T-helper 17 cell (primary cell): ENCODE results near the gene MACROD2. TPM values are rescaled to one million over a fixed set of nuclear protein-coding genes. Genes with fewer than 3 reads are reported as not detected.
"Not testable (repeated sequence)": the region's sequence is repeated elsewhere in the genome, so short reads cannot be mapped to it uniquely, and the experiment has no call there.

Experiments used
- ATAC-seq: fragments of 150-1000 bp; cut with Tn5 transposase; 2 replicates; pipeline ENCODE4 v1.10.0; 2021; ENCODE audit warnings: mild to moderate bottlenecking, moderate library complexity
- DNase-seq, 3 donors: peaks; one replicate each; pipeline versions ENCODE4 v3.0.0 to v3.0.0-alpha.2; 2020 to 2021
- H3K9me3 ChIP-seq: one replicate; pipeline ENCODE4 v1.7.0; 2013; ENCODE audit warnings: low read length, mild to moderate bottlenecking; ENCODE audit not compliant: control insufficient read depth, poor library complexity, severe bottlenecking
- H3K27ac Mint-ChIP-seq: one replicate; pipeline ENCODE4 v1.8.0; 2022; ENCODE audit warnings: mild to moderate bottlenecking, moderate library complexity, mixed read lengths
- H3K27me3 Mint-ChIP-seq: one replicate; pipeline ENCODE4 v1.8.0; 2022; ENCODE audit warnings: mixed read lengths
- H3K36me3 Mint-ChIP-seq: one replicate; pipeline ENCODE4 v1.8.0; 2022; ENCODE audit warnings: low read depth, mixed read lengths
- H3K4me1 Mint-ChIP-seq: one replicate; pipeline ENCODE4 v1.8.0; 2022; ENCODE audit warnings: mild to moderate bottlenecking, mixed read lengths
- H3K4me3 Mint-ChIP-seq: one replicate; pipeline ENCODE4 v1.8.0; 2022; ENCODE audit warnings: mild to moderate bottlenecking, moderate library complexity, mixed read lengths
- total RNA-seq, 4 donors: library from RNA in 2 of 4; stranded (reverse) in 2 of 4; gene quantifications; one replicate each; pipeline ENCODE4 v1.2.3 and lab custom pipeline; 2022 to 2026

The MACROD2 gene
- total RNA-seq, 2 donors from 2014 or later: 0.85 TPM; not detected in 1

DNA sequence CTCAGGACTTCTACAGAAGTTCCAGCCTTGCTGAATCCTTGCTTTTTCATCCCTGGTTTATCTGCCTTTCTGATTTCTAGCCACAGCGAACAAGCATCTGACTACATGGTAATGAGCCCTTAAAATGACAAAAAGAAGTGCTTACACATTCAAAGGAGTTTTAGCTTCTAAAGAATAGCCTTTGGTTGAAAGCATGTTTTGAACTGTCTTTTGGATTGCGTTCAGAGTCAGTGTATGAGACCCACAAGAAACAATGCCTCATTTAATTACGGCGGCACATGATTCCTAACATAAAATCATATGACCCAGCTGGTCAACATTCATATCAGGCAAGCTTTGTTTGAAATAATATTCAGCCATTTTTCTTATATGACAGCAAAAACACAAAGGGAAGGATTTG is 1793.8 kb downstream of the MACROD2 start:
- no peaks in the 10 kb centered on the region for H3K4me1 Mint-ChIP-seq
- no peaks in the 10 kb centered on the region for H3K36me3 Mint-ChIP-seq
- no peaks in the 10 kb centered on the region for H3K9me3 ChIP-seq
- no peak overlapping the region for H3K4me3 Mint-ChIP-seq
- DNase-seq (no peak), ATAC-seq (no peak)
- H3K27ac Mint-ChIP-seq: no peak overlapping the region
- no peaks in the 10 kb centered on the region for H3K27me3 Mint-ChIP-seq

DNA sequence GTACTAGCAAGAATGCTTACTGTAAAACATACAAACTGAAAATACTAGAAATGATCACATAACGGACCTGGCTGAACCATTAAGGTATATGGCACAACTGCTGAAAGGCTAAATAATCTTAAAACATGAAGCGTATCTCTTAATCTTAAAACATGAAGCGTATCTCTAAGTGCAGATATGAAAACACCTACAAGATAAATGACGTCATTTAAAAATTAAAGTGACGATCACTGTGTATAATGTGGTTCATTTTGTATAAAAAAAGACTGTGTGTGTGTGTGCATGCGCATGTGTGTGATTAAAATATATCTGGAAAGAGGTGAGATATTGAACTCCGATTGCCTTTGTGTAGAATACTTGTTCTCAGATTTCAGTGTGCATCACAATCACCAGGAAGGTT is 1797.5 kb downstream of the MACROD2 start:
- H3K27ac Mint-ChIP-seq: no peak overlapping the region
- H3K4me3 Mint-ChIP-seq: no peak overlapping the region
- DNase-seq (no peak), ATAC-seq (no peak)
- no peaks in the 10 kb centered on the region for H3K27me3 Mint-ChIP-seq
- H3K36me3 Mint-ChIP-seq: no peaks in the 10 kb centered on the region
- no peaks in the 10 kb centered on the region for H3K9me3 ChIP-seq
- no peaks in the 10 kb centered on the region for H3K4me1 Mint-ChIP-seq

DNA sequence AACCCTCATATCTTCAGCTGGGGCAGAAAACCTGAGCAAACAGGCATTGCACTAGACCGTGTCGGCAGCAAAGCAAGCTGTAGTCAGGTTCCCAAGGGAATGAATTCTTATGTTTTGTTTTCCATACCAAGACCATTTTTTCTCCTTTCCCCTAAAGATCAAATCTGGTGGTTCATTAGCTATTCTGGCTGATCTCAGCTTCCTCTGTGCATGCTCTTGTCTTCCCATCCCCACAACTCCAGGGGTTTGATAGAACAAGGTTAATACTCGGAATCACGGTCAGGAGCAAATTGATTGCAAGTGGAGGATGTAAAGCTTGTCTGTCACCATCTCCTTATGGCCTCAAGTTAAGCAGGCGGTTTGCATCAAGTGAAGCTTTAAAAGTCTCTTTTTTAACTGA is 1799.1 kb downstream of the MACROD2 start:
- no peaks in the 10 kb centered on the region for H3K36me3 Mint-ChIP-seq
- no peaks in the 10 kb centered on the region for H3K9me3 ChIP-seq
- ATAC-seq (no peak), DNase-seq (no peak)
- H3K27me3 Mint-ChIP-seq: no peaks in the 10 kb centered on the region
- H3K27ac Mint-ChIP-seq: no peak overlapping the region
- no peak overlapping the region for H3K4me3 Mint-ChIP-seq
- H3K4me1 Mint-ChIP-seq: no peaks in the 10 kb centered on the region

DNA sequence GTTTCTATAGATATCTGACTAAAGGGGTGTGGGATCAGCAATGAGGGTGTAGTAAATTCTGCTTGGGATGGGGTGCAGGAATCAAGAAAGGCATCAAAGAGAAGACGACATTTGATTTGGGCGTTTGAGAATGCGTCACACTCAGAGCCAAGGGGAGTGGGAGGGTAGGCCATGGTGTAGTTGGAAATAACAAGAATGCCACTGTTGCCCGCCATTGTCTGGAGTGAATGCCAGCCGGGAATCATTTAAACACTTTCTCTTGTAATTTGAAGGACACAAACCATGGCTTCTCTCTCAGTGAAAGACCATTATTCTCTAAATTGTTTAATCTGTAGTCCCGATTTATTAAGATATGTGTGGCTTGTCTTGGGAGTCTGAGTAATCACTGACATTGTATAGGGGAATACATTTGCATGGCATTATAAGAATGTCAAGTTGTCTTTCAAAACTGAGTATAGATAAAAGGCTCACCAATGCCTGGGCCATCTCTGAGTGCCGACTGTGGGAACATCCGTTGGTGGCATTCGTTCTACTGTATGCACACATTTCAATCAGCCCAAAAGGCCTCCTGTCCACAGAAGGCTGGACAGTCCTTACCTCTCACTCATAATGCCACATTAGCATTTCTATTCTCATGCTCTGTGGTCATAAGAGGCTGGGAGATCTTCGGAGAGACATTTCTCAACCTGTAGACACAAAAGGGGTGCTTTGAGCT is 1800.1 kb downstream of the MACROD2 start:
- no peaks in the 10 kb centered on the region for H3K27me3 Mint-ChIP-seq
- no peak overlapping the region for H3K27ac Mint-ChIP-seq
- H3K36me3 Mint-ChIP-seq: no peaks in the 10 kb centered on the region
- no peak for DNase-seq
- no peak overlapping the region for H3K4me3 Mint-ChIP-seq
- no peaks in the 10 kb centered on the region for H3K4me1 Mint-ChIP-seq
- no peaks in the 10 kb centered on the region for H3K9me3 ChIP-seq
- no peak for ATAC-seq

DNA sequence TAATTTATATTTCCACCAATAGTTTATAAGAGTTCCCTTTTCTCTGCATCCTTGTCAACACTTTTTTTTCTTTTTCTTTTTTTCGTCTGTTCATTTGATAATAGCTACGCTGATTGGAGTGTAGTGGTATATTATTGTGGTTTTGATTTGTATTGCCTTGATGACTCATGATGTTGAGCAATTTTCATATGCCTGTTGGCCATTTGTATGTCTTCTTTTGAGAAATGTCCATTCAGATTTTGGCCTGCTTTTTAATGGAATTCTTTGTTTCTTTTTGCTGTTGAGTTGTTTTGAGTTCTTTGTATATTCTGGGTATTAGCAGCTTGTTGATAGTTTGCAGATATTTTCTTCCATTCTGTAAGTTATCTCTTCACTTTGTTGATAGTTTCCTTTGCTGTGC is 1804.6 kb downstream of the MACROD2 start:
- no peak for DNase-seq
- H3K36me3 Mint-ChIP-seq: no peaks in the 10 kb centered on the region

DNA sequence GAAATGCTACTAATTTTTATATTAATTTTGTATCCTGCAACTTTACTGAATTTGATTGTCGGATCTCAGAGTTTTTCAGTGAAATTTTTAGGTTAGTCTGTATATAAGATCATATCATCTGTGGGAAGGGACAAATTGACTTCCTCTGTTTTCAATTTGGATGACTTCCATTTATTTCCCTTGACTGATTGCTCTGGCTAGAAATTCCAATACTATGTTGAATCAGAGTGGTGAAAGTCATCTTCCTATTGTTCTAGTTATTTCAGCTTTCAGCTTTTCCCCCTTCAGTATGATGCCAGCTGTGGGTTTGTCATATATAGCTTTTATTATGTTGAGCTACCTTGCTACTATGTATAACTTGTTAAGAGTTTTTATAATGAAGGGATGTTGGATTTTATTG is 1806.7 kb downstream of the MACROD2 start:
- H3K27ac Mint-ChIP-seq: no peak overlapping the region
- DNase-seq: no peak
- H3K4me3 Mint-ChIP-seq: no peak overlapping the region
- H3K27me3 Mint-ChIP-seq: no peaks in the 10 kb centered on the region
- no peaks in the 10 kb centered on the region for H3K36me3 Mint-ChIP-seq
- no peak for ATAC-seq
- no peaks in the 10 kb centered on the region for H3K9me3 ChIP-seq
- H3K4me1 Mint-ChIP-seq: no peaks in the 10 kb centered on the region

More for the DNA sequence above, 1804.6 kb downstream of the MACROD2 start:
- H3K27ac Mint-ChIP-seq: no peak overlapping the region
- H3K4me3 Mint-ChIP-seq: no peak overlapping the region
- H3K9me3 ChIP-seq: no peaks in the 10 kb centered on the region
- H3K4me1 Mint-ChIP-seq: no peaks in the 10 kb centered on the region
- no peaks in the 10 kb centered on the region for H3K27me3 Mint-ChIP-seq
- ATAC-seq: no peak

DNA sequence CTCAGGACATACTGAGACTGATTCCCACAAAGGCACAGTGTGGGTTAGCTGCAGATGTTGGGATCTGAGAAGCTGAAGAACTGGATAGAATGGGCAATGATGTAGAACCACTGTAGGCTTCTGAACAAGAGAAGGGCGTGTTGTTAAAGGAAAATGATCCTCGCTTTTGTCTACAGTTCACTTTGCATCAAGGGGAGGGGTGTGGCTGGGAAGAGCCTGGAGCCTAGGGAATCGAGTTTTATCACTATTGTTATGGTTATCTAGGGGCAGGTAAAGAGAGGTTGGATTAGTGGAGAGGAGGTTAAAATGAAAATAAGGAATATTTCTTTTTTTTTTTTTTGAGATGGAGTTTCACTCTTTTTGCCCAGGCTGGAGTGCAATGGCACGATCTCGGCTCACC is 1809.8 kb downstream of the MACROD2 start:
- no peak overlapping the region for H3K4me3 Mint-ChIP-seq
- DNase-seq (no peak), ATAC-seq (no peak)

DNA sequence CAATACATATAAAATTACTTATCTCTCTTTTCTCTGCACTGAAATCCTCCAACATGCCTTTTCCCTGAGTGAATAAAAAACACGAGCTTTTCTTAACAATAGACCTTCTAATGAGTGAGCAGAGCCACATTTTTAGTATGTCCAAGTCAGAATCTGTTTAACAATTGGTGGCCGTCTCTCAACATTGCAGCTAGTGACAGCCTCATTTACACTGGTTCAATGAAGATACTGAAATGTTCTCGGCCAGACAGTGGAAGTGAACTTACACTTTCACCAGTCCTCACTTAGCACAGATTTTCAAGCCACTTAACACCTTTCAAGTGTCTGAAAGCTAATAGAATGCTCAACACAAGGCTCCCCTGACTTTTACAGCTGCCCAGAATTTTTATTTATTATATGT is 1810.8 kb downstream of the MACROD2 start:
- no peaks in the 10 kb centered on the region for H3K27me3 Mint-ChIP-seq
- no peaks in the 10 kb centered on the region for H3K4me1 Mint-ChIP-seq
- H3K36me3 Mint-ChIP-seq: no peaks in the 10 kb centered on the region
- no peaks in the 10 kb centered on the region for H3K9me3 ChIP-seq
- no peak overlapping the region for H3K27ac Mint-ChIP-seq
- no peak for ATAC-seq
- DNase-seq: no peak
- H3K4me3 Mint-ChIP-seq: no peak overlapping the region

More for the DNA sequence above, 1809.8 kb downstream of the MACROD2 start:
- Mint-ChIP-seq H3K36me3 (no peaks in the 10 kb centered on the region), H3K27me3 (no peaks in the 10 kb centered on the region), H3K4me1 (no peaks in the 10 kb centered on the region), H3K27ac (no peak overlapping the region)
- H3K9me3 ChIP-seq: no peaks in the 10 kb centered on the region

DNA sequence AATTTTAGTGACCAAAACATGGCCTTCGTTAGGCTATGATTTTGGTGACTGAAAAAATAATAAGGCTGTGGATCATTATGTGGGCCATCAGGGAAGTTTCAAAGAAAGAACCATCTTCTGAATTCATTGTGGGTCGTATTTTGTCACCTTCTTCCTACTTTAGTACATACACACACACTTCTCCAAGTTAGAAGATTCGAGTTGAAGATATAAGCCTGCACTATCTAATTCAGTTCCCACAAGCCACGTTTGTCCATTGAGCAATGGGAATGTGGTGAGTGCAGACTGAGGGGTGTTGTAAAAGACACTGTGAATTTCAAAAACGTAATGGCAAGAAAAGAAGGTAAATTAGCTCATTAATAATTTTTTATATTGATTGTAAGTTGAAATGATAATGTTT is 1812.0 kb downstream of the MACROD2 start:
- ATAC-seq (no peak), DNase-seq (no peak)
- no peaks in the 10 kb centered on the region for H3K9me3 ChIP-seq
- Mint-ChIP-seq H3K4me1 (no peaks in the 10 kb centered on the region), H3K4me3 (no peak overlapping the region), H3K27ac (no peak overlapping the region), H3K27me3 (no peaks in the 10 kb centered on the region), H3K36me3 (no peaks in the 10 kb centered on the region)

DNA sequence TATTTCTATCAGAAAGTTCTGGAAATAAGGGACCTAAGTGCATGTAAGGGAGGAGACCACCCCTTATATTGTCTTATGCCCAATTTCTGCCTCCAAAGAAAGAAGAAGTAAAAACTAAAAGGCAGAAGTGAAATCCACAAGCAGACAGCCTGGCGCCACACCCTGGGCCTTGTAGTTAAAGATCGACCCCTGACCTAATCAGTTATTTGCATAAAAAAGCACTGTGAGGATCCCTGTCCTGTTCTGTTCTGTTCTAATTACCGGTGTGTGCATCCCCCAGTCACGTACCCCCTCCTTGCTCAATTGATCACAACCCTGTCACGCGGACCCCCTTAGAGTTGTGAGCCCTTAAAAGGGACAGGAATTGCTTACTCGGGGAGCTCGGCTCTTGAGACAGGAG is 1812.5 kb downstream of the MACROD2 start:
- H3K4me1 Mint-ChIP-seq, DNase-seq, H3K4me3 Mint-ChIP-seq, H3K27me3 Mint-ChIP-seq, H3K36me3 Mint-ChIP-seq, ATAC-seq, H3K27ac Mint-ChIP-seq, H3K9me3 ChIP-seq: not testable (repeated sequence)

DNA sequence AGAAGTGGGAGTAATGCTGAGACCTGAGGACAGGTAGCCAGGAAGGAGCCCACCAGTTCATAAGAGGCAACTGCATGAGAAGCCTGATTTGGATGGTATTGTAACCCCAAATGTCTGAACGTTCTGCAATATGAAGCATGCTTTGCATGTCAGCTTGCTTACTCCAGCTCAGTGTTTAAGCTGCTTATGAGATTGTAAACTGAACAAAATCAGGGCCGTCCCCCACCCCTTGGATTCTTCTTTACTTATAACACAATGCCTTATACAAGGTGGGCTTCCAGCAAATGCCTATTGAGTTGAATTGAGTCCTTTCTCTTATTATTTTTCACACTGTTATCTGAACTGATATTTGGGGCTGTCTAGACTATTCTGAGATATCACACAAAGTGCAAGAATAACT is 1816.6 kb downstream of the MACROD2 start:
- DNase-seq: no peak
- Mint-ChIP-seq H3K27me3 (no peaks in the 10 kb centered on the region), H3K36me3 (no peaks in the 10 kb centered on the region), H3K4me3 (no peak overlapping the region), H3K4me1 (no peaks in the 10 kb centered on the region), H3K27ac (no peak overlapping the region)
- no peaks in the 10 kb centered on the region for H3K9me3 ChIP-seq
- no peak for ATAC-seq

DNA sequence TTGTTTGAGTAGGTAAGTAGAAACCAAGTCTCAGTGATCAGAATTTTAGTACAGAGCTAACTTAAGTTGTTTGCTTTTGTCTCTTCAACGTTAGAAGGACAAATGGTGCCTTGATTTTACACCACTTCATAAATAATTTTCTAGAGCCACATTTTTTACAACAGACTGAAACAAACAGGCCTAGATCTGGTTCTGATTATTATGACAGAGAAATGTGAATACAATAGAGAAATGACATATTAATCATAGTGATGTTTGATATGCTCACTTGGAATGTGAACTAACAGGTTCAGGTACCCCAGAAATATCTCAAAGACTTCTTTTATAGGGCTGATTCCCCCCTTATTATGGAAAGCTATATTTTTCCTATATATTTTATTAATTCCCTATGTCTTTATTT is 1817.4 kb downstream of the MACROD2 start:
- H3K27me3 Mint-ChIP-seq: no peaks in the 10 kb centered on the region
- no peak overlapping the region for H3K4me3 Mint-ChIP-seq
- ATAC-seq: no peak

DNA sequence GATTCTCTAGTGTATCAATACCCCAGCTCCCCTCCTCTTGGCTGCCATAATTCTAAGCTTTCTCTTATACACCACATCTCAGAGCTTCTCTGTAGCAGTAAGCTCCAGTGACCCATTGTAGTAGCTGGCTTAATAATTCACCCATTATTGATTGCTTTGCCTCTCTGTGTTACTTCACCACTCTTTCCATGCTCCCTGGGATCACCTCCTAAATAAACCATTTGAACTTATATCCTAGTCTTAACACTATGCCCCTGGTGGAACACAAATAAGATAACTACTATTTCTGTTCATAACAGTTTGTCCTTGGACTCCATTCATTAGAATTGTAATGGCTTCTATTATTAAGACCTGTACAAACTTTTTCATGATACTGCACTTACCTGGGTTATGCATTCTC is 1819.0 kb downstream of the MACROD2 start:
- H3K4me1 Mint-ChIP-seq: no peaks in the 10 kb centered on the region
- no peak overlapping the region for H3K4me3 Mint-ChIP-seq
- ATAC-seq (no peak), DNase-seq (no peak)
- no peaks in the 10 kb centered on the region for H3K27me3 Mint-ChIP-seq
- H3K27ac Mint-ChIP-seq: no peak overlapping the region
- H3K36me3 Mint-ChIP-seq: no peaks in the 10 kb centered on the region
- no peaks in the 10 kb centered on the region for H3K9me3 ChIP-seq

More for the DNA sequence above, 1817.4 kb downstream of the MACROD2 start:
- Mint-ChIP-seq H3K4me1 (no peaks in the 10 kb centered on the region), H3K36me3 (no peaks in the 10 kb centered on the region), H3K27ac (no peak overlapping the region)
- no peaks in the 10 kb centered on the region for H3K9me3 ChIP-seq
- no peak for DNase-seq

DNA sequence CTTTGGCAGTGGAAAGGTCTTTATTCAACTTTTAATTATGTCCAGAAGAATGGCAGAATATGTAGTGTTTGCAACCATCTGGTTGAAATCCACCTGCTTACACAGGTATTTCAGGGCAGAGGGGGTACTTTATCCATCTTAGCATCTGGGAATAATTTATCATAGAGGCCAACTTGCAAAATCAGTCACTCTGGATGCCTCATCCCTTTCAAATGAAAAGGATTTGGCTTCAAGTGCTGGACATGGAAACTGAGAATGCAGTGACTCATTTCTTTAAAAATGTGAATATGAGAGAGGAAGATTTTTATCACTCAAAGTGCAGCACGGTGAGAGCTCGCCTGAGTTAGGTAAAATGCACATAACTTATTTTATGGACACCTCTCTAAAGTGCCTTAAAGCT is 1819.6 kb downstream of the MACROD2 start:
- Mint-ChIP-seq H3K36me3 (no peaks in the 10 kb centered on the region), H3K4me1 (no peaks in the 10 kb centered on the region), H3K27ac (no peak overlapping the region), H3K4me3 (no peak overlapping the region), H3K27me3 (no peaks in the 10 kb centered on the region)
- H3K9me3 ChIP-seq: no peaks in the 10 kb centered on the region
- no peak for DNase-seq
- no peak for ATAC-seq
